Measurements from ENCODE around the gene GAGE10. TPM values are rescaled to one million over a fixed set of nuclear protein-coding genes. Genes with fewer than 3 reads are reported as not detected.
A peak's percentile ranks its signal among the peaks of the same experiment; 100 is the strongest.

The GAGE10 gene
- total and polyA plus RNA-seq, 2 of the 8 experiments (the other 6 are each of a cell fraction or from before 2014, with no cell fraction given) = not detected

DNA sequence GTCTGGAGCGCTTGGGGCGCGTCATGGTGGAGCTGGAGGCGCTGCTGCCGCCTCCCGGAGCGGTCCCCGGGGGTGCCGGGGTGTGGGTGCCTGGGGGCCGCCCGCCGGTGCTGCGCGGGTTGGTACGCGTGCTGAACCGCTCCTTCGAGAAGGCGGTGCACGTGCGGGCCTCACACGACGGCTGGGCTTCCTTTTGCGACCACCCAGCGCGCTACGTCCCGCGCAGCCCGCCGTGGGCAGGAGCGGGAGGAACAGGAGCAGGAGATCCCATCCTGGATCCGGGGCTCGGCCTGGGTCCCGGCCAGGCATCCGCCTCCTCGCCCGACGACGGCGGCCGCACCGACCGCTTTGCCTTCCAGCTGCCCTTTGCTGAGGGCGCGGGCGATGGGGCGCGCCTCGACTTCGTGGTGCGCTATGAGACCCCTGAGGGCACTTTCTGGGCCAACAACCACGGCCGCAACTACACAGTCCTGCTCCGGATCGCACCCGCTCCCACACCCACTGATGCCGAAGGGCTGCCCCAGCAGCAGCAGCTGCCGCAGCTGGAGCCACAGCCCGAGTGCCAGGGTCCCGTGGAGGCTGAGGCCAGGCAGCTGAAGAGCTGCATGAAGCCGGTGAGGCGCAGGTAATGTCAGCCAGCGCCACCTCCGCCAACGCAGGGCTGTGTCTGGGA, 33.1 kb upstream of the GAGE10 start (continued):
- TF ChIP-seq, protein P1, sequence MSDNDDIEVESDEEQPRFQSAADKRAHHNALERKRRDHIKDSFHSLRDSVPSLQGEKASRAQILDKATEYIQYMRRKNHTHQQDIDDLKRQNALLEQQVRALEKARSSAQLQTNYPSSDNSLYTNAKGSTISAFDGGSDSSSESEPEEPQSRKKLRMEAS (IDR thresholded peaks at IDR 0.05) = peak; percentile 93
- TF ChIP-seq GTF2F1 (IDR thresholded peaks at IDR 0.05; ENCODE audit: borderline replicate concordance, low read depth, low read length) = no peak
- TF ChIP-seq, protein P2, sequence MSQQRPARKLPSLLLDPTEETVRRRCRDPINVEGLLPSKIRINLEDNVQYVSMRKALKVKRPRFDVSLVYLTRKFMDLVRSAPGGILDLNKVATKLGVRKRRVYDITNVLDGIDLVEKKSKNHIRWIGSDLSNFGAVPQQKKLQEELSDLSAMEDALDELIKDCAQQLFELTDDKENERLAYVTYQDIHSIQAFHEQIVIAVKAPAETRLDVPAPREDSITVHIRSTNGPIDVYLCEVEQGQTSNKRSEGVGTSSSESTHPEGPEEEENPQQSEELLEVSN (IDR thresholded peaks at IDR 0.05) = peak; percentile 93

Data from H1 (cell line).